BE2C (cell line): Measurements from ENCODE around the gene SPECC1L.

Experiments used
- DNase-seq: peaks from one replicate; pipeline ENCODE4 v3.0.0-alpha.2; 2020
- H3K27me3 ChIP-seq: fragments of 250-450 bp; sonication (Bioruptor Pico); 2 replicates; pipeline ENCODE4 v1.5.1; 2020; ENCODE audit warnings: mild to moderate bottlenecking
- H3K36me3 ChIP-seq: fragments of 250-450 bp; sonication (Bioruptor Pico); 2 replicates; pipeline ENCODE4 v1.5.1; 2020; ENCODE audit warnings: mild to moderate bottlenecking
- H3K4me1 ChIP-seq: fragments of 250-450 bp; sonication (Bioruptor Pico); 2 replicates; pipeline ENCODE4 v1.5.1; 2020
- H3K4me3 ChIP-seq: 2 replicates; pipeline ENCODE4 v1.5.1; 2011; ENCODE audit warnings: low read depth, low read length
- H3K9me3 ChIP-seq: fragments of 250-450 bp; sonication (Bioruptor Pico); 2 replicates; pipeline ENCODE4 v1.5.1; 2020
- TF ChIP-seq, protein P1 (sequence below): IDR thresholded peaks from 2 replicates; pipeline ENCODE4 v1.5.1; 2012; ENCODE audit warnings: mild to moderate bottlenecking, low read depth, low read length

The SPECC1L gene

DNA sequence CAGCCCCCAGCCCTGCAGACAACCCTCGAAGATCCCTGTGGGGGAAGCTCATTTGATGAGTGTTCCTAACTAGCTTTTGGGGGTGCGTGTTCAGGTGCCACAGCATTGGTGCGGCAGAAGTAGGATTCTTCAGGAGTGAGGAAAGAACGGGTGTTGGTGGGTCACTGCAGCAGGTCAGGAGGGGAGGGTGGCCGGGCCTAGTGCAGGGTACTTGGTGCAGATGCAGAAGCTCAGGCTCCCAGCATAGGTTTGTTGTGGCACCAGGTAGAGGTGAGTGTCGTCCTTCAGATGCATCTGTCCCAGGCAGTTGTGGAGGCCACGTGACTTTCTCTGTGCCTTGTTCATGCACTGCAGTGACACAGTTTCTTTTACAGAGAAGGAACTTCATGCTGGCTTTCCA, 141.6 kb downstream of the SPECC1L start:
- TF ChIP-seq, protein P1, sequence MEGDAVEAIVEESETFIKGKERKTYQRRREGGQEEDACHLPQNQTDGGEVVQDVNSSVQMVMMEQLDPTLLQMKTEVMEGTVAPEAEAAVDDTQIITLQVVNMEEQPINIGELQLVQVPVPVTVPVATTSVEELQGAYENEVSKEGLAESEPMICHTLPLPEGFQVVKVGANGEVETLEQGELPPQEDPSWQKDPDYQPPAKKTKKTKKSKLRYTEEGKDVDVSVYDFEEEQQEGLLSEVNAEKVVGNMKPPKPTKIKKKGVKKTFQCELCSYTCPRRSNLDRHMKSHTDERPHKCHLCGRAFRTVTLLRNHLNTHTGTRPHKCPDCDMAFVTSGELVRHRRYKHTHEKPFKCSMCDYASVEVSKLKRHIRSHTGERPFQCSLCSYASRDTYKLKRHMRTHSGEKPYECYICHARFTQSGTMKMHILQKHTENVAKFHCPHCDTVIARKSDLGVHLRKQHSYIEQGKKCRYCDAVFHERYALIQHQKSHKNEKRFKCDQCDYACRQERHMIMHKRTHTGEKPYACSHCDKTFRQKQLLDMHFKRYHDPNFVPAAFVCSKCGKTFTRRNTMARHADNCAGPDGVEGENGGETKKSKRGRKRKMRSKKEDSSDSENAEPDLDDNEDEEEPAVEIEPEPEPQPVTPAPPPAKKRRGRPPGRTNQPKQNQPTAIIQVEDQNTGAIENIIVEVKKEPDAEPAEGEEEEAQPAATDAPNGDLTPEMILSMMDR: no peak
- no peaks in the 10 kb centered on the region for H3K9me3 ChIP-seq
- H3K36me3 ChIP-seq: peaks cover 21% of the 10 kb centered on the region

DNA sequence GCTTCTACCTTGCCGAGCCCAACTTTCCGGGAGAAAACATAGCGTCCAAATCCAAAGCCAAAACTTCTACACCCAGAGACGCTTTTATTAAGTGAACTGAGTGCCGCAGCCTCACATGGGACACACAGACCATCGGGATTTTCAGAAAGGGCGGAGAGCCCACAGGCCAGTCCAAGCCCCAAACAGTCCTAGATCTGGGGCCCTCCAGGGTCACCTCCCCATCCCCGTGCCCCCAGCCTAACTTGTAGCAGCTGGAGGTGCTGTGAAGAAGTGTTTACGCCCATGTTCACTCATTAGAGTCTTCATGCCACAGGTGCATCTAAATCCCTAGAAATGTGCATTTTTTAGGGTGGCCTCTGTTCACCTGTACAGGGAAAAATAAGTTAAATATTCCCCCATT, 142.6 kb downstream of the SPECC1L start:
- peaks cover 21% of the 10 kb centered on the region for H3K36me3 ChIP-seq
- H3K4me3 ChIP-seq: no peak overlapping the region
- peaks cover 11% of the 10 kb centered on the region for H3K4me1 ChIP-seq
- no peaks in the 10 kb centered on the region for H3K27me3 ChIP-seq
- TF ChIP-seq, protein P1: no peak
- no peak for DNase-seq
- no peaks in the 10 kb centered on the region for H3K9me3 ChIP-seq

More for the DNA sequence above, 141.6 kb downstream of the SPECC1L start:
- Histone ChIP-seq H3K4me3 (no peak overlapping the region), H3K27me3 (no peaks in the 10 kb centered on the region), H3K4me1 (peaks cover 21% of the 10 kb centered on the region)
- DNase-seq: no peak

DNA sequence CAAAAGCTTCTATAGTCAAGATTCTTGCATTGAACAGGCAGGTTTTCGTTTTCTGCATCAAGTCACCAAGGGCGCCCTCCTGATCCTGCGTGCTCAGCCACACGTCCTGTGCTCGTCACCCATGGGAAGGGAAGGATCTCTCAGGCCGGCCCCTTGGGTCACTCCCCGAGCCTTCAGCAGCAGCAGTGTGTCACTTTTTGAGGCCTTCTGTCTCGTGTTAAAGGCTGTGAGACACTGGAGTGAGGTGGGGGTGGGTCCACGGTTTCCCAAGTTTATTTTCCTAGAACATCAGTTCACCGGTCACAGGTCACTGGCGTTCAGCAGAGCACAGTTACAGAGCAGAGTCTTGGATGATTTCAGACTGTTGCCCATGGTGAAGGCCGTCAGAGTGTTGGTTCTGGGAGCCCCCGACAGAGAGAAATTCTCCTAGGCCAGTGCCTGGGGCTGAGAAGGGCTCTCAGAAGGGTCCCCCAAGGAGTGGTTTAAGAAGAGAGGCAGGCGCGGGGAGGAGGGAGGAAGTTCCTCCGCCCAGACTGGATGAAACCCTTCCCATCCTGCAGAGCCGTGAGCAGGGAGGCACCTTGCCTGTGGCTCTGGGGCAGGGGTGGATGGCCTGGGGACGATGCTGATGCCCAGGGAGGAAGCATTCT, 143.2 kb downstream of the SPECC1L start:
- Histone ChIP-seq H3K4me1 (peaks cover 5% of the 10 kb centered on the region; the same call in 1 of the 2 replicates), H3K36me3 (peaks cover 21% of the 10 kb centered on the region), H3K9me3 (no peaks in the 10 kb centered on the region), H3K27me3 (no peaks in the 10 kb centered on the region), H3K4me3 (no peak overlapping the region)
- DNase-seq: no peak
- TF ChIP-seq, protein P1: no peak

DNA sequence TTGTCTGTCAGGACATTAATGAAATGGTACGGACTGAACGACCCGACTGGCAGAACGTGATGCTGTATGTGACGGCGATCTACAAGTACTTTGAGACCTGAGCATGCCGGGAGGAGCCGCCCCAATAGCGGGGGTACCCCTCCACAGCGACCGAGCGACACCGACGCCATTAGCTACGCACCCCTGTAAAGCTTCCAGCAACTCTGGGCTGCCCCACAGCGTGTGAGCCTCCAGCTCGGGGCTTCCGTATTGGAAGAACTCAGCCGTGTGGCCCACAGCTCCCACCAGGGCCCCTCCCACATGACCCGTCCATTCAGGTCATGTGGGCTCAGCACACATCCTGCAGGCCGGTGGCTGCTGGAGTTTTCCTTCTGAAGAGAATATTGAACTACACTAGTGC, 143.9 kb downstream of the SPECC1L start:
- TF ChIP-seq, protein P1: no peak
- H3K4me1 ChIP-seq: peaks cover 3% of the 10 kb centered on the region

DNA sequence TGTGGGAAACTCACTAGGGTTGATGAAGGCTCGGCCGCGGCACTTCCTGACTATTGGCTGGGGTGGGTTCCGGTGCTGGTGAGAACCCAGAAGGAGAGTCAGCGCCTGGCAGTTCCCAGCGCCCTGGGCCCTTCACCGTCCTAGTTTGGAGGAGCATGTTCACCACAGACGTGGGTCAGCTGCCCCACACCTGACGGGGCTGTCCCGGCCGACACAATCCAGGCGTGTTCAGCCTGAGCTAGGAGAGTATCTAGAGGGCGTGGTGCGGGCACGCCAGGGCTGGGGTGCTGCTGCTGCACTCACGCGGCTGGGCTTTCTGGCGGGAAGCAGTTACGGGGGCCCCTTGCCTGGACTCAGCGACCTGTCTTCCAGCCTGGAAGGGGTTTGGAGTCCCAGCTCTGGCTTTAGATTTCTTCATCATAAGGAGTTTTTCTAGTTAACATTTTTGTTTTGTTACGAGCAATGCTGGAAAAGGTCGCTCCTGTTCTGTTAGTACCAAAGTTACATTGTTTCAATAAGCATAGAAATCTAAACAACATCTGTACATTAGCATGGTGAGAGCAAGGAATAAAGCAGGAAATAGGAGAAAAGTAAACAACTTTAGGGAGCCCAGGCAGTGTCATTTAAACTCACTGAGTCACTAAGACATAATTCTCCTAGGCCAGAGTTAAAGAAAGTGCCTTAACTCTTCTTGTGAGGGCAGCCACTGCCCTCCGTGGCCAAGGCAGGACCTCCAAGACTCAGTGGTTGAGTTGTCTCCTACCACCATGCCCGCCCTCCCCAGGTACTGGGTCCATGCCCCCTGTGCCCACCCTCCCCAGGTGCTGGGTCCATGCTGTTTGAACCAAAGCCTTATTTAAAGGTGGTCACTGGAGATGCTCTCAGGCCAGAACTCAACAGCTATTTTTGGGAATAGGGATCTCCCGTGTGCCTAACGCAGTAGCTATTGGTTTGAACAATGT, 144.6 kb downstream of the SPECC1L start:
- H3K36me3 ChIP-seq: peaks cover 24% of the 10 kb centered on the region
- no peaks in the 10 kb centered on the region for H3K27me3 ChIP-seq
- no peaks in the 10 kb centered on the region for H3K9me3 ChIP-seq
- DNase-seq: no peak
- H3K4me3 ChIP-seq: no peak overlapping the region
- peaks cover 10% of the 10 kb centered on the region for H3K4me1 ChIP-seq
- TF ChIP-seq, protein P1: no peak

More for the DNA sequence above, 143.9 kb downstream of the SPECC1L start:
- no peaks in the 10 kb centered on the region for H3K27me3 ChIP-seq
- no peak for DNase-seq
- H3K36me3 ChIP-seq: peaks cover 24% of the 10 kb centered on the region
- no peak overlapping the region for H3K4me3 ChIP-seq
- H3K9me3 ChIP-seq: no peaks in the 10 kb centered on the region
